ENCODE measurements around the gene ALOXE3.

Gene ALOXE3

GRCh38 chr17:8100111-8100510 is 18.2 kb downstream of the ALOXE3 start:
- no peaks in the 10 kb centered on the region for H4K20me1 ChIP-seq (ENCODE audit: insufficient read depth, low read length)
- H3K9ac ChIP-seq (ENCODE audit: low read depth, low read length), result no peak overlapping the region
- H3K27me3 ChIP-seq (ENCODE audit: insufficient read depth, low read length, poor library complexity), result peaks cover 4% of the 10 kb centered on the region
- H3K79me2 ChIP-seq (ENCODE audit: insufficient read depth, low read length), result no peaks in the 10 kb centered on the region
- no peaks in the 10 kb centered on the region for H3K36me3 ChIP-seq (ENCODE audit: insufficient read depth, low read length)
- H2AFZ ChIP-seq (ENCODE audit: low read depth, low read length), result no peak overlapping the region
- no peaks in the 10 kb centered on the region for H3K4me1 ChIP-seq (ENCODE audit: insufficient read depth, low read length)
- H3K9me3 ChIP-seq (ENCODE audit: insufficient read depth, low read length, severe bottlenecking), result no peaks in the 10 kb centered on the region
- ATAC-seq (ENCODE audit: insufficient read depth, low read depth) (no peak), DNase-seq (no peak)
- H3K27ac ChIP-seq (ENCODE audit: low read length), result no peak overlapping the region
- no peak overlapping the region for H3K4me3 ChIP-seq (ENCODE audit: low read depth in 1 of 2, low read length in 2 of 2)
- no peak overlapping the region for H3K4me2 ChIP-seq (ENCODE audit: insufficient read depth, low read length)
- no peak for TF ChIP-seq EZH2 (IDR thresholded peaks at IDR 0.05; ENCODE audit: borderline replicate concordance, low read depth, low read length, severe bottlenecking)
- TF ChIP-seq, protein P1, sequence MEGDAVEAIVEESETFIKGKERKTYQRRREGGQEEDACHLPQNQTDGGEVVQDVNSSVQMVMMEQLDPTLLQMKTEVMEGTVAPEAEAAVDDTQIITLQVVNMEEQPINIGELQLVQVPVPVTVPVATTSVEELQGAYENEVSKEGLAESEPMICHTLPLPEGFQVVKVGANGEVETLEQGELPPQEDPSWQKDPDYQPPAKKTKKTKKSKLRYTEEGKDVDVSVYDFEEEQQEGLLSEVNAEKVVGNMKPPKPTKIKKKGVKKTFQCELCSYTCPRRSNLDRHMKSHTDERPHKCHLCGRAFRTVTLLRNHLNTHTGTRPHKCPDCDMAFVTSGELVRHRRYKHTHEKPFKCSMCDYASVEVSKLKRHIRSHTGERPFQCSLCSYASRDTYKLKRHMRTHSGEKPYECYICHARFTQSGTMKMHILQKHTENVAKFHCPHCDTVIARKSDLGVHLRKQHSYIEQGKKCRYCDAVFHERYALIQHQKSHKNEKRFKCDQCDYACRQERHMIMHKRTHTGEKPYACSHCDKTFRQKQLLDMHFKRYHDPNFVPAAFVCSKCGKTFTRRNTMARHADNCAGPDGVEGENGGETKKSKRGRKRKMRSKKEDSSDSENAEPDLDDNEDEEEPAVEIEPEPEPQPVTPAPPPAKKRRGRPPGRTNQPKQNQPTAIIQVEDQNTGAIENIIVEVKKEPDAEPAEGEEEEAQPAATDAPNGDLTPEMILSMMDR (IDR thresholded peaks at IDR 0.05; ENCODE audit: borderline replicate concordance, extremely low read depth, low read length, poor library complexity, severe bottlenecking), result no peak

GRCh38 chr17:8096541-8096940 is 21.8 kb downstream of the ALOXE3 start:
- Histone ChIP-seq H3K36me3 (ENCODE audit: insufficient read depth, low read length) (no peaks in the 10 kb centered on the region), H3K9me3 (ENCODE audit: insufficient read depth, low read length, severe bottlenecking) (no peaks in the 10 kb centered on the region), H3K79me2 (ENCODE audit: insufficient read depth, low read length) (no peaks in the 10 kb centered on the region), H3K4me1 (ENCODE audit: insufficient read depth, low read length) (peaks cover 10% of the 10 kb centered on the region), H2AFZ (ENCODE audit: low read depth, low read length) (no peak overlapping the region), H3K27ac (ENCODE audit: low read length) (no peak overlapping the region), H3K4me2 (ENCODE audit: insufficient read depth, low read length) (no peak overlapping the region), H3K27me3 (ENCODE audit: insufficient read depth, low read length, poor library complexity) (peaks cover 4% of the 10 kb centered on the region), H3K9ac (ENCODE audit: low read depth, low read length) (no peak overlapping the region), H4K20me1 (ENCODE audit: insufficient read depth, low read length) (no peaks in the 10 kb centered on the region), H3K4me3 (ENCODE audit: low read depth in 1 of 2, low read length in 2 of 2) (no peak overlapping the region)
- ATAC-seq (ENCODE audit: insufficient read depth, low read depth) (no peak), DNase-seq (no peak)
- TF ChIP-seq, protein P1 (IDR thresholded peaks at IDR 0.05; ENCODE audit: borderline replicate concordance, extremely low read depth, low read length, poor library complexity, severe bottlenecking), result no peak
- no peak for TF ChIP-seq EZH2 (IDR thresholded peaks at IDR 0.05; ENCODE audit: borderline replicate concordance, low read depth, low read length, severe bottlenecking)

DNA sequence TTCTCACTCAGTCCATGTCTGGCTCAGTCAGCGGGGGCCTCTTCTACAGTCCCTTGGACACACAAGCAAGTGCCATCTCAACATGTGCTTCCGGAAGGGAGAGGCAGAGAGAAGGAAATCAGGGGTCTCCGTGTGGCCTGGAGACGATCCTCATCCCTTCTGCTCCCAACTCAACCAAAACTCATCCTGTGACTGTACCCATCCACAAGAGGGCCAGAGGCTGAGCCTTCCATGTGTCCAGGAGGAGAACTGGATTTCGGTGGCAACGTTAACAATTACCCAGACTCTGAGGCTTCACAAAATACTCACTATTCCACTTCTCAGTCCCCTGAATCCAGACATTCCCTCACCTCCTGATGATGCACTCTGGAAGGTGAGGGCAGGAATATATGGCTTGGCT is 23.0 kb downstream of the ALOXE3 start:
- DNase-seq (no peak), ATAC-seq (ENCODE audit: insufficient read depth, low read depth) (no peak)
- TF ChIP-seq EZH2 (IDR thresholded peaks at IDR 0.05; ENCODE audit: borderline replicate concordance, low read depth, low read length, severe bottlenecking), result no peak
- TF ChIP-seq, protein P1 (IDR thresholded peaks at IDR 0.05; ENCODE audit: borderline replicate concordance, extremely low read depth, low read length, poor library complexity, severe bottlenecking), result no peak
- Histone ChIP-seq H3K36me3 (ENCODE audit: insufficient read depth, low read length) (no peaks in the 10 kb centered on the region), H3K9me3 (ENCODE audit: insufficient read depth, low read length, severe bottlenecking) (no peaks in the 10 kb centered on the region), H2AFZ (ENCODE audit: low read depth, low read length) (no peak overlapping the region), H3K4me3 (ENCODE audit: low read depth in 1 of 2, low read length in 2 of 2) (no peak overlapping the region), H3K27ac (ENCODE audit: low read length) (no peak overlapping the region), H3K79me2 (ENCODE audit: insufficient read depth, low read length) (no peaks in the 10 kb centered on the region), H3K27me3 (ENCODE audit: insufficient read depth, low read length, poor library complexity) (peaks cover 4% of the 10 kb centered on the region), H4K20me1 (ENCODE audit: insufficient read depth, low read length) (no peaks in the 10 kb centered on the region), H3K4me2 (ENCODE audit: insufficient read depth, low read length) (no peak overlapping the region), H3K9ac (ENCODE audit: low read depth, low read length) (no peak overlapping the region), H3K4me1 (ENCODE audit: insufficient read depth, low read length) (peaks cover 10% of the 10 kb centered on the region)

All from DND-41 (cell line).